GM23338 (cell line): ENCODE data around the gene CAMTA1. TPM values are rescaled to one million over a fixed set of nuclear protein-coding genes. Genes with fewer than 3 reads are reported as not detected.

ENCODE experiments used
- ATAC-seq: fragments of 200-7000 bp; cut with Tn5 transposase; 3 replicates; pipeline ENCODE4 v1.9.1; 2020
- DNase-seq: peaks from one replicate; pipeline ENCODE4 v3.0.0-alpha.2; 2015; ENCODE audit warnings: low spot score
- H2AFZ ChIP-seq: fragments of 200-600 bp; sonication (generic); 2 replicates; pipeline ENCODE4 v1.8.0; 2016; ENCODE audit warnings: antibody characterized with exemption, mild to moderate bottlenecking, moderate library complexity
- H3F3A ChIP-seq: fragments of 200-600 bp; sonication (generic); replicated peaks from 2 replicates; pipeline ENCODE4 v1.8.0; 2017; ENCODE audit warnings: antibody characterized with exemption, mixed run types, low read depth
- H3K27ac ChIP-seq: fragments of 200-600 bp; sonication (generic); 2 replicates; pipeline ENCODE4 v1.6.1; 2016; ENCODE audit warnings: low read depth
- H3K27me3 ChIP-seq: fragments of 200-600 bp; sonication (generic); 2 replicates; pipeline ENCODE4 v1.8.0; 2016; ENCODE audit warnings: mild to moderate bottlenecking, mixed run types, moderate library complexity; ENCODE audit not compliant: insufficient read depth
- H3K36me3 ChIP-seq: fragments of 200-600 bp; sonication (generic); 2 replicates; pipeline ENCODE4 v1.8.0; 2016; ENCODE audit warnings: mild to moderate bottlenecking; ENCODE audit not compliant: insufficient read depth
- H3K4me1 ChIP-seq: fragments of 200-600 bp; sonication (generic); 2 replicates; pipeline ENCODE4 v1.8.0; 2016; ENCODE audit warnings: mild to moderate bottlenecking, moderate library complexity; ENCODE audit not compliant: insufficient read depth
- H3K4me2 ChIP-seq: fragments of 200-600 bp; sonication (generic); 2 replicates; pipeline ENCODE4 v1.7.1; 2017; ENCODE audit warnings: mixed run types
- H3K4me3 ChIP-seq: fragments of 200-600 bp; sonication (generic); 2 replicates; pipeline ENCODE4 v1.6.1; 2016; ENCODE audit warnings: mixed run types
- H3K79me2 ChIP-seq: fragments of 200-600 bp; sonication (generic); replicated peaks from 2 replicates; pipeline ENCODE4 v1.8.0; 2017; ENCODE audit warnings: mild to moderate bottlenecking; ENCODE audit not compliant: insufficient read depth
- H3K9me2 ChIP-seq: fragments of 200-600 bp; sonication (generic); 2 replicates; pipeline ENCODE4 v1.8.0; 2017; ENCODE audit not compliant: insufficient read depth
- H4K20me1 ChIP-seq: fragments of 200-600 bp; sonication (generic); replicated peaks from 2 replicates; pipeline ENCODE4 v1.8.0; 2017; ENCODE audit warnings: mild to moderate bottlenecking; ENCODE audit not compliant: insufficient read depth
- H3K27ac Mint-ChIP-seq: 2 replicates; pipeline ENCODE4 v1.8.0; 2020; ENCODE audit warnings: inconsistent platforms, mild to moderate bottlenecking, moderate library complexity, mixed read lengths
- H3K27me3 Mint-ChIP-seq: 3 replicates; pipeline ENCODE4 v1.8.0; 2022; ENCODE audit warnings: low read depth, mild to moderate bottlenecking, moderate library complexity, mixed read lengths, inconsistent platforms; ENCODE audit not compliant: insufficient read depth, poor library complexity
- H3K36me3 Mint-ChIP-seq: 3 replicates; pipeline ENCODE4 v1.8.0; 2021; ENCODE audit warnings: low read depth, mild to moderate bottlenecking, inconsistent platforms, moderate library complexity, mixed read lengths
- H3K4me1 Mint-ChIP-seq: 3 replicates; pipeline ENCODE4 v1.8.0; 2020; ENCODE audit warnings: mild to moderate bottlenecking, inconsistent platforms, mixed read lengths
- H3K4me3 Mint-ChIP-seq: 3 replicates; pipeline ENCODE4 v1.8.0; 2021; ENCODE audit warnings: moderate library complexity, mild to moderate bottlenecking, inconsistent platforms, mixed read lengths
- H3K9me3 Mint-ChIP-seq: 3 replicates; pipeline ENCODE4 v1.8.0; 2020; ENCODE audit warnings: moderate library complexity, mild to moderate bottlenecking, inconsistent platforms, mixed read lengths
- EZH2 ChIP-seq: fragments of 200-600 bp; sonication (generic); IDR thresholded peaks from one replicate; pipeline ENCODE4 v1.8.0; 2017; ENCODE audit warnings: antibody characterized with exemption, mild to moderate bottlenecking, low read depth; ENCODE audit not compliant: unreplicated experiment
- POLR2AphosphoS5 ChIP-seq: IDR thresholded peaks from 2 replicates; pipeline ENCODE4 v1.6.1; 2016; ENCODE audit warnings: antibody characterized with exemption, low read depth
- STAT1 ChIP-seq: IDR thresholded peaks from one replicate; pipeline ENCODE4 v1.6.1; 2016; ENCODE audit warnings: antibody characterized with exemption; ENCODE audit not compliant: unreplicated experiment
- ZNF114 ChIP-seq: fragments of 250-450 bp; sonication (Bioruptor Pico); IDR thresholded peaks from 2 replicates; pipeline ENCODE4 v1.5.0; 2020; ENCODE audit warnings: mild to moderate bottlenecking, moderate library complexity
- ZNF331 ChIP-seq: fragments of 250-450 bp; sonication (Bioruptor Pico); IDR thresholded peaks from 2 replicates; pipeline ENCODE4 v1.5.0; 2020; ENCODE audit warnings: low read depth, mild to moderate bottlenecking, moderate library complexity
- polyA plus RNA-seq: library from polyadenylated mRNA; unstranded; fragments of >200 nt; fragmentation: Nextera tagmentation; extraction: Ambion mirVana; gene quantifications from 2 replicates; pipeline ENCODE4 v1.2.1, GENCODE V29; 2016
- total RNA-seq: library from RNA; depleted of rRNA; stranded (reverse); fragments of >200 nt; shearing (Covaris generic); gene quantifications from 2 replicates; pipeline ENCODE4 v1.2.3, GENCODE V29; 2014
- TF ChIP-seq, protein P1 (sequence below): IDR thresholded peaks from one replicate; pipeline ENCODE4 v1.6.1; 2018; ENCODE audit warnings: antibody characterized with exemption; ENCODE audit not compliant: unreplicated experiment
- TF ChIP-seq, protein P2 (sequence below), 2 experiments: fragments of 200-600 bp in 1 of 2; sonication (generic) in 1 of 2; conservative IDR thresholded peaks; 2 replicates each; pipeline versions ENCODE4 v1.5.1 to v1.6.1; 2016 to 2017; ENCODE audit warnings: antibody characterized with exemption in 2 of 2, low read depth in 2 of 2, mild to moderate bottlenecking in 2 of 2, moderate library complexity in 1 of 2
- TF ChIP-seq, protein P3 (sequence below): IDR thresholded peaks from 2 replicates; pipeline ENCODE4 v1.6.1; 2016; ENCODE audit warnings: antibody characterized with exemption

Gene CAMTA1
- total and polyA plus RNA-seq, 2 experiments from 2014 or later, result 115 to 519 TPM

DNA sequence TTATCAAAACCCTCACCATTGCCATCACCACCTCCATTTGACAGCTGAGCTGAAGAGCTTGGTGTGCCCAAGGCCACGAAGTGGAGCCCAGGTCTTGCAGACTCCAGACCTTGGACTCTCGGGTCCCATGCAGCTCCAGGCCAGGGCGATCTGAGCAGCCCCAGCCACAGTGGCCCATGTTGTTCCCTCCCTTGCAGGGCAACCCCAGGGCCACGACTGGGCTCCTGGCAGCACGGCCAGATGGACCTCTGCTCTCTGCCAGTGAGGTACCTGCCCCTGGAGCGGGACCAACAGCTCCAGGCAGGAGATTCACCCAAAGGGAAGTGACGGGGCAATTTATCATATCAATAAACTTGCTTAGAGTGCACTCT is 803.2 kb downstream of the CAMTA1 start:
- Histone ChIP-seq H3K9me2 (no peaks in the 10 kb centered on the region), H3K4me2 (no peak overlapping the region), H4K20me1 (no peaks in the 10 kb centered on the region), H3K79me2 (no peaks in the 10 kb centered on the region), H2AFZ (no peak overlapping the region), H3K36me3 (no peaks in the 10 kb centered on the region), H3F3A (no peaks in the 10 kb centered on the region), H3K4me3 (no peak overlapping the region), H3K4me1 (no peaks in the 10 kb centered on the region), H3K27me3 (no peaks in the 10 kb centered on the region), H3K27ac (no peak overlapping the region)
- Mint-ChIP-seq H3K4me1 (peaks cover 6% of the 10 kb centered on the region; the same call in 1 of the 3 replicates), H3K9me3 (no peaks in the 10 kb centered on the region), H3K27me3 (peaks cover 11% of the 10 kb centered on the region), H3K36me3 (no peaks in the 10 kb centered on the region), H3K27ac (no peak overlapping the region), H3K4me3 (no peak overlapping the region)
- TF ChIP-seq ZNF331 (CRISPR knock-in tag) (no peak), ZNF114 (CRISPR knock-in tag) (no peak), POLR2AphosphoS5 (no peak), EZH2 (no peak)
- TF ChIP-seq, protein P1, sequence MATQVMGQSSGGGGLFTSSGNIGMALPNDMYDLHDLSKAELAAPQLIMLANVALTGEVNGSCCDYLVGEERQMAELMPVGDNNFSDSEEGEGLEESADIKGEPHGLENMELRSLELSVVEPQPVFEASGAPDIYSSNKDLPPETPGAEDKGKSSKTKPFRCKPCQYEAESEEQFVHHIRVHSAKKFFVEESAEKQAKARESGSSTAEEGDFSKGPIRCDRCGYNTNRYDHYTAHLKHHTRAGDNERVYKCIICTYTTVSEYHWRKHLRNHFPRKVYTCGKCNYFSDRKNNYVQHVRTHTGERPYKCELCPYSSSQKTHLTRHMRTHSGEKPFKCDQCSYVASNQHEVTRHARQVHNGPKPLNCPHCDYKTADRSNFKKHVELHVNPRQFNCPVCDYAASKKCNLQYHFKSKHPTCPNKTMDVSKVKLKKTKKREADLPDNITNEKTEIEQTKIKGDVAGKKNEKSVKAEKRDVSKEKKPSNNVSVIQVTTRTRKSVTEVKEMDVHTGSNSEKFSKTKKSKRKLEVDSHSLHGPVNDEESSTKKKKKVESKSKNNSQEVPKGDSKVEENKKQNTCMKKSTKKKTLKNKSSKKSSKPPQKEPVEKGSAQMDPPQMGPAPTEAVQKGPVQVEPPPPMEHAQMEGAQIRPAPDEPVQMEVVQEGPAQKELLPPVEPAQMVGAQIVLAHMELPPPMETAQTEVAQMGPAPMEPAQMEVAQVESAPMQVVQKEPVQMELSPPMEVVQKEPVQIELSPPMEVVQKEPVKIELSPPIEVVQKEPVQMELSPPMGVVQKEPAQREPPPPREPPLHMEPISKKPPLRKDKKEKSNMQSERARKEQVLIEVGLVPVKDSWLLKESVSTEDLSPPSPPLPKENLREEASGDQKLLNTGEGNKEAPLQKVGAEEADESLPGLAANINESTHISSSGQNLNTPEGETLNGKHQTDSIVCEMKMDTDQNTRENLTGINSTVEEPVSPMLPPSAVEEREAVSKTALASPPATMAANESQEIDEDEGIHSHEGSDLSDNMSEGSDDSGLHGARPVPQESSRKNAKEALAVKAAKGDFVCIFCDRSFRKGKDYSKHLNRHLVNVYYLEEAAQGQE, result no peak
- TF ChIP-seq, protein P2, sequence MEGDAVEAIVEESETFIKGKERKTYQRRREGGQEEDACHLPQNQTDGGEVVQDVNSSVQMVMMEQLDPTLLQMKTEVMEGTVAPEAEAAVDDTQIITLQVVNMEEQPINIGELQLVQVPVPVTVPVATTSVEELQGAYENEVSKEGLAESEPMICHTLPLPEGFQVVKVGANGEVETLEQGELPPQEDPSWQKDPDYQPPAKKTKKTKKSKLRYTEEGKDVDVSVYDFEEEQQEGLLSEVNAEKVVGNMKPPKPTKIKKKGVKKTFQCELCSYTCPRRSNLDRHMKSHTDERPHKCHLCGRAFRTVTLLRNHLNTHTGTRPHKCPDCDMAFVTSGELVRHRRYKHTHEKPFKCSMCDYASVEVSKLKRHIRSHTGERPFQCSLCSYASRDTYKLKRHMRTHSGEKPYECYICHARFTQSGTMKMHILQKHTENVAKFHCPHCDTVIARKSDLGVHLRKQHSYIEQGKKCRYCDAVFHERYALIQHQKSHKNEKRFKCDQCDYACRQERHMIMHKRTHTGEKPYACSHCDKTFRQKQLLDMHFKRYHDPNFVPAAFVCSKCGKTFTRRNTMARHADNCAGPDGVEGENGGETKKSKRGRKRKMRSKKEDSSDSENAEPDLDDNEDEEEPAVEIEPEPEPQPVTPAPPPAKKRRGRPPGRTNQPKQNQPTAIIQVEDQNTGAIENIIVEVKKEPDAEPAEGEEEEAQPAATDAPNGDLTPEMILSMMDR (conservative IDR thresholded peaks at IDR 0.05; ENCODE audit: low read depth in 2 of 2), result no peak
- TF ChIP-seq, protein P3, sequence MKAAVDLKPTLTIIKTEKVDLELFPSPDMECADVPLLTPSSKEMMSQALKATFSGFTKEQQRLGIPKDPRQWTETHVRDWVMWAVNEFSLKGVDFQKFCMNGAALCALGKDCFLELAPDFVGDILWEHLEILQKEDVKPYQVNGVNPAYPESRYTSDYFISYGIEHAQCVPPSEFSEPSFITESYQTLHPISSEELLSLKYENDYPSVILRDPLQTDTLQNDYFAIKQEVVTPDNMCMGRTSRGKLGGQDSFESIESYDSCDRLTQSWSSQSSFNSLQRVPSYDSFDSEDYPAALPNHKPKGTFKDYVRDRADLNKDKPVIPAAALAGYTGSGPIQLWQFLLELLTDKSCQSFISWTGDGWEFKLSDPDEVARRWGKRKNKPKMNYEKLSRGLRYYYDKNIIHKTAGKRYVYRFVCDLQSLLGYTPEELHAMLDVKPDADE, result no peak
- ATAC-seq (no peak), DNase-seq (no peak)

DNA sequence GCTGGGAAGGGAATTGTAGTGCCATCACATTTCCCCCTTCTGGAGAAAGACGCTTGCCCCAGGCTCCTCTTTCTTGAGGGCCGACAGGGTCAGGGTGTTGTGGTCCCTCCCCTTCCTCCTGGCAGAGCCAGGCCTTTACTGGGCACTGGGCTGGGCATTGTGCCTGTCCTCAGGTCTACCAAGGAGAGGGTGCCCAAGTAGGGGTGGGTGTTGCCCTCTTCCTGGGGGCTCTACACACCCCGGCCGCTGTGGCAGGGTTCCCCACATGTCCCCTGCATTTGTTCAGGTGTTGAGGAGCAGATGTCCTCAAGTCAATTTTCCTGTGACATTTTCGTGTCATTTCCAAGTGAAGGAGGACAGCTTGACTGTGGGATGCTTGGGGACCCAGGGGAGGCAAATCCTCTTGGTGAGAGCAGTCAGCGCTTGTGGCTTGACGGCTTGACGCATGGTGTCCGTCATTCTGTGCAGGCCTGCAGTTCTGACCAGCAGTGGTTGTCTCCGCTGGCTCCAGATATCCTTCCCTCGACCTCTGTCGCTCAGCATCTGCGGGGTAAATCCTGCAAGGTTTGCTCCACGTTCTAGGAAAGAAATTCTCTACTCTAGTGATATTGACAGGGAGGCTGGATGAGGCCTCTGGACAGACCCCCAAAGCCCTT is 804.0 kb downstream of the CAMTA1 start:
- Mint-ChIP-seq H3K4me1 (peaks cover 6% of the 10 kb centered on the region; the same call in 1 of the 3 replicates), H3K36me3 (no peaks in the 10 kb centered on the region), H3K27me3 (peaks cover 11% of the 10 kb centered on the region), H3K27ac (no peak overlapping the region), H3K9me3 (no peaks in the 10 kb centered on the region), H3K4me3 (no peak overlapping the region)
- DNase-seq, result no peak
- H3K9me2 ChIP-seq, result no peaks in the 10 kb centered on the region
- H3K4me1 ChIP-seq, result no peaks in the 10 kb centered on the region
- H2AFZ ChIP-seq, result no peak overlapping the region
- no peak for ATAC-seq
- no peaks in the 10 kb centered on the region for H3K36me3 ChIP-seq
- no peaks in the 10 kb centered on the region for H3K27me3 ChIP-seq
- no peak overlapping the region for H3K27ac ChIP-seq
- no peaks in the 10 kb centered on the region for H3F3A ChIP-seq
- H3K4me2 ChIP-seq, result no peak overlapping the region
- no peaks in the 10 kb centered on the region for H3K79me2 ChIP-seq
- no peaks in the 10 kb centered on the region for H4K20me1 ChIP-seq
- no peak overlapping the region for H3K4me3 ChIP-seq
- TF ChIP-seq STAT1 (no peak), ZNF331 (CRISPR knock-in tag) (no peak)
- TF ChIP-seq, protein P2 (conservative IDR thresholded peaks at IDR 0.05; ENCODE audit: low read depth in 2 of 2), result no peak
